CD14-positive monocyte (primary cell): ENCODE data around the gene NPC2. TPM values are rescaled to one million over a fixed set of nuclear protein-coding genes. Genes with fewer than 3 reads are reported as not detected.

ENCODE experiments used
- DNase-seq, 3 donors: peaks; one replicate each; pipeline ENCODE4 v3.0.0-alpha.2; 2011 to 2022
- H2AFZ ChIP-seq: 2 replicates; pipeline ENCODE4 v1.6.0; 2012; ENCODE audit warnings: mild to moderate bottlenecking, low read depth, low read length, inconsistent platforms; ENCODE audit not compliant: insufficient read depth, poor library complexity, severe bottlenecking
- H3K27ac ChIP-seq, 2 donors: 1 replicate in 1 of 2; 2 replicates in 1 of 2; pipeline ENCODE4 v1.5.1; 2012 to 2013; ENCODE audit warnings: low read length in 2 of 2, control low read depth in 1 of 2, inconsistent platforms in 1 of 2, low read depth in 1 of 2, mild to moderate bottlenecking in 1 of 2
- H3K27me3 ChIP-seq, 2 donors: one replicate each; pipeline versions ENCODE4 v1.6.0 to v1.6.1; 2011 to 2013; ENCODE audit warnings: low read length in 2 of 2; ENCODE audit not compliant: control insufficient read depth in 2 of 2, insufficient read depth in 2 of 2
- H3K36me3 ChIP-seq, 2 donors: replicated peaks in 1 of 2; 1 replicate in 1 of 2; 2 replicates in 1 of 2; pipeline versions ENCODE4 v1.5.1 to v1.6.1; 2012 to 2013; ENCODE audit warnings: low read length in 2 of 2, control low read depth in 1 of 2, inconsistent platforms in 1 of 2, mild to moderate bottlenecking in 1 of 2; ENCODE audit not compliant: insufficient read depth in 2 of 2, control insufficient read depth in 1 of 2
- H3K4me1 ChIP-seq, 2 donors: 1 replicate in 1 of 2; 2 replicates in 1 of 2; pipeline versions ENCODE4 v1.5.1 to v1.6.1; 2012 to 2013; ENCODE audit warnings: low read length in 2 of 2, control low read depth in 1 of 2, inconsistent platforms in 1 of 2, mild to moderate bottlenecking in 1 of 2, moderate library complexity in 1 of 2; ENCODE audit not compliant: insufficient read depth in 2 of 2, control insufficient read depth in 1 of 2
- H3K4me2 ChIP-seq: replicated peaks from 2 replicates; pipeline ENCODE3; 2012; ENCODE audit warnings: low read length, moderate library complexity, mild to moderate bottlenecking; ENCODE audit not compliant: poor library complexity, severe bottlenecking; ENCODE audit errors: extremely low read depth
- H3K4me3 ChIP-seq, 3 experiments: fragments of 200-600 bp in 1 of 3; sonication (generic) in 1 of 3; replicated peaks in 1 of 3; 1 replicate in 2 of 3; 2 replicates in 1 of 3; pipeline ENCODE4 v1.5.1; 2011 to 2013; ENCODE audit warnings: low read length in 3 of 3, mild to moderate bottlenecking in 3 of 3, control low read depth in 2 of 3, low read depth in 2 of 3, inconsistent platforms in 1 of 3, moderate library complexity in 1 of 3
- H3K79me2 ChIP-seq: 2 replicates; pipeline ENCODE4 v1.6.0; 2012; ENCODE audit warnings: mild to moderate bottlenecking, control low read depth, inconsistent platforms, low read length, moderate library complexity; ENCODE audit not compliant: insufficient read depth
- H3K9ac ChIP-seq: 2 replicates; pipeline ENCODE4 v1.6.0; 2017; ENCODE audit warnings: low read length, mild to moderate bottlenecking; ENCODE audit not compliant: insufficient read depth, poor library complexity, severe bottlenecking
- H3K9me3 ChIP-seq, 2 donors: replicated peaks in 1 of 2; 1 replicate in 1 of 2; 2 replicates in 1 of 2; pipeline versions ENCODE4 v1.5.1 to v1.6.1; 2012 to 2013; ENCODE audit warnings: low read length in 2 of 2, control low read depth in 1 of 2; ENCODE audit not compliant: control insufficient read depth in 1 of 2, insufficient read depth in 1 of 2
- H4K20me1 ChIP-seq: 2 replicates; pipeline ENCODE4 v1.6.0; 2012; ENCODE audit warnings: mild to moderate bottlenecking, low read length, control low read depth, moderate library complexity; ENCODE audit not compliant: insufficient read depth
- H3K27ac Mint-ChIP-seq, 7 donors: one replicate each; pipeline ENCODE4 v1.8.0; 2020; ENCODE audit warnings: mild to moderate bottlenecking in 7 of 7, mixed read lengths in 7 of 7, moderate library complexity in 6 of 7, inconsistent platforms in 2 of 7
- H3K27me3 Mint-ChIP-seq, 3 donors: one replicate each; pipeline ENCODE4 v1.8.0; 2021 to 2022; ENCODE audit warnings: low read depth in 3 of 3, mild to moderate bottlenecking in 3 of 3, mixed read lengths in 3 of 3, moderate library complexity in 3 of 3, inconsistent platforms in 1 of 3
- H3K36me3 Mint-ChIP-seq, 2 donors: one replicate each; pipeline ENCODE4 v1.8.0; 2020; ENCODE audit warnings: mixed read lengths in 2 of 2, inconsistent platforms in 1 of 2, mild to moderate bottlenecking in 1 of 2
- H3K4me1 Mint-ChIP-seq: one replicate; pipeline ENCODE4 v1.8.0; 2020; ENCODE audit warnings: mild to moderate bottlenecking, mixed read lengths
- H3K4me3 Mint-ChIP-seq, 2 donors: one replicate each; pipeline ENCODE4 v1.8.0; 2020; ENCODE audit warnings: mild to moderate bottlenecking in 2 of 2, mixed read lengths in 2 of 2, moderate library complexity in 1 of 2
- H3K9me3 Mint-ChIP-seq, 7 donors: one replicate each; pipeline ENCODE4 v1.8.0; 2020 to 2022; ENCODE audit warnings: mixed read lengths in 7 of 7, mild to moderate bottlenecking in 6 of 7, moderate library complexity in 6 of 7, inconsistent platforms in 2 of 7
- CTCF ChIP-seq: fragments of 200-600 bp; IDR thresholded peaks from one replicate; pipeline ENCODE4 v1.8.0; 2022; ENCODE audit warnings: antibody characterized with exemption, mild to moderate bottlenecking
- WGBS: methylation state at CpG from one replicate; pipeline ENCODE4 v1.1.5; 2013; ENCODE audit warnings: missing lambda C conversion rate; ENCODE audit not compliant: insufficient coverage; 5-methylcytosine and 5-hydroxymethylcytosine counted together
- intact Hi-C, 2 donors: fragments of 100-400 bp; cut with micrococcal nuclease; formaldehyde crosslinking; loops; one replicate each; pipeline versions ENCODE4 v1.15.0 to v1.15.1; 2023
- polyA plus RNA-seq, 3 donors: library from polyadenylated mRNA; depleted of rRNA in 1 of 3; unstranded in 2 of 3; stranded (reverse) in 1 of 3; fragments of 300-500 nt in 2 of 3; fragments of >200 nt in 1 of 3; fragmentation: Illumina TruSeq in 2 of 3; gene quantifications; 1 replicate in 2 of 3; 2 replicates in 1 of 3; pipeline ENCODE4 v1.2.3, GENCODE V29; 2012 to 2021

NPC2 gene
- polyA plus RNA-seq, 3 donors, result 675 to 1,159 (median 772) TPM

DNA sequence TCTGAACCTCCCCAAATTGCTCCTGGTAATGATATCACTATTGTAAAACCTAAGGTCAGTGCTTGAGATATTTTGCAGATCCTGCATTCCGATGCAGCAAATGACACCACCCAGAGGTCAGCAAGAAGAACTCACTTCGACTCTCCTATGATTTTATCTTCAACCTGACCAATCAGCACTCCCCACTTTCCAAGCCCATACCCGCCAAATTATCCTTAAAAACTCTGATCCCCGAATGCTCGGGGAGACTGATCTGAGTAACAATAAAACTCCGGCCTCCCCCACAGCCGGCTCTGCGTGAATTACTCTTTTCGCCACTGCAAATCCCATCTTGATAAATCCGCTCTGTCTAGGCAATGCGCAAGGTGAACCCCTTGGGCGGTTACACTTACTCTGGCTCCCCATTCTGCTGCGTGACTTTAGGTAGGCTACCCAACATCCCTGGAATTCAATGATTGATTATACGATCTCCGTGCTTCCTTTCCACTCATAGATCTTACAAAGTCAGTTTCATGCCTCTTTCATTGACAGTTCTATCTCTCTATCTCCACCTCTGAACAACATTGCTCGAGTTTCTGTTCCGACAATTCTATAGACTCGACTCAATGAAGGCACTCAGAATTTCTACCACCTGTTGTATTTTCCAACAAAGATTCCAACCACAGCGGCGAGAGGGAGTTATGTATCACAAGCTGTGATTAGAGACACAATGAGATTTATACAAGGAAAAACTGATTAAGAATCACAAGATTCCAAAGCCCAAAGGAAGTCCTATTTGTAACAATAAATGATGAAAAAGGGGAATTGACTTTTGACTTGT, 939 bp downstream of the NPC2 start:
- Histone ChIP-seq H3K4me1 (peaks cover 60 to 71% of the 10 kb centered on the region in 2 donors), H3K9ac (peak overlapping the region; percentile 98), H3K9me3 (no peaks in the 10 kb centered on the region), H4K20me1 (peaks cover 56% of the 10 kb centered on the region), H3K4me3 (peak overlapping the region; percentile 75 to 97 (median 86)), H2AFZ (no peak overlapping the region), H3K27me3 (no peaks in the 10 kb centered on the region), H3K79me2 (peaks cover 65% of the 10 kb centered on the region), H3K27ac (peak overlapping the region; percentile 90 to 98), H3K36me3 (no peaks in the 10 kb centered on the region), H3K4me2 (peak overlapping the region; percentile 92)
- no peak overlapping the region for H3K27ac Mint-ChIP-seq
- WGBS, result 0% methylated on average over 17 of the region's 20 CpGs
- peaks cover 0 to 1% (median 0%) of the 10 kb centered on the region in 3 donors for H3K27me3 Mint-ChIP-seq
- TF ChIP-seq CTCF, result peak; percentile 35
- no peaks in the 10 kb centered on the region for H3K9me3 Mint-ChIP-seq
- peaks cover 13 to 22% of the 10 kb centered on the region in 2 donors for H3K36me3 Mint-ChIP-seq
- peaks cover 52% of the 10 kb centered on the region for H3K4me1 Mint-ChIP-seq
- no peak overlapping the region for H3K4me3 Mint-ChIP-seq
- intact Hi-C loops, result loop anchor here (2.0 to 5.0 kb wide), 2 partner anchors 125 to 405 kb away; no protein-coding TSS in a partner anchor
- DNase-seq, result peak in 2 of 3 donors; percentile 56 to 60

DNA sequence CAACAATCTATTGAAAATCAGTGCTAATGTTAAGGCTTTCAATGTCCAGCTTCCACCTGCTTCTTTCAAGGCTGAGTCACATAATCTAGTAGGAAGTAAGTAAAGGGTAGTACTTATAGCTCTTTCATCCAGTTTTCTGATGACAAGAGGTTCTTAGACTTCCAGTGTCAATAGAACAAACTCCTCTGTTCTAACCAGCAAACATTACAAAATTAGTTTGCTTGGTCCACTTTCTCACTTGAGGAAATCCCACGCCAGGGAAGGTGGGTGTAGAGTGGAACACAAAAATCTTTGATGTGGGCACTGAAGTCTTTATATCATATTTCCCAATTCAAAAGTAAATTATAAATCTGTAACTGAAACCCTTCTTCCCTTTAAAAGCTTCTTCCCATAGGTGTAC, 2.6 kb downstream of the NPC2 start:
- H3K27ac Mint-ChIP-seq, result peak overlapping the region in 1 of 7 donors; percentile 32
- intact Hi-C loops, result loop anchor here (5.0 kb wide), 1 partner anchor 403 kb away; no protein-coding TSS in a partner anchor
- H3K36me3 Mint-ChIP-seq, result peaks cover 21 to 24% of the 10 kb centered on the region in 2 donors
- peaks cover 69 to 86% of the 10 kb centered on the region in 2 donors for H3K4me1 ChIP-seq
- no peaks in the 10 kb centered on the region for H3K27me3 ChIP-seq
- H3K79me2 ChIP-seq, result peaks cover 81% of the 10 kb centered on the region
- no peak overlapping the region for H3K4me2 ChIP-seq
- H2AFZ ChIP-seq, result no peak overlapping the region
- no peak for DNase-seq
- no peak for TF ChIP-seq CTCF
- no peaks in the 10 kb centered on the region for H3K9me3 Mint-ChIP-seq
- H3K9me3 ChIP-seq, result no peaks in the 10 kb centered on the region
- peaks cover 63% of the 10 kb centered on the region for H3K4me1 Mint-ChIP-seq
- no peak overlapping the region for H3K9ac ChIP-seq
- H3K27me3 Mint-ChIP-seq, result peaks cover 0 to 1% (median 0%) of the 10 kb centered on the region in 3 donors
- no peak overlapping the region for H3K4me3 ChIP-seq
- peaks cover 8 to 10% of the 10 kb centered on the region in 2 donors for H3K36me3 ChIP-seq
- H3K4me3 Mint-ChIP-seq, result no peak overlapping the region
- WGBS, result no CpG with 5 or more reads among the region's 1 CpG
- H3K27ac ChIP-seq, result no peak overlapping the region
- peaks cover 73% of the 10 kb centered on the region for H4K20me1 ChIP-seq
